IMR-90 (cell line): Measurements from ENCODE around the gene DPYD. TPM values are rescaled to one million over a fixed set of nuclear protein-coding genes. Genes with fewer than 3 reads are reported as not detected.

Source experiments
- ATAC-seq: fragments of 200-7000 bp; cut with Tn5 transposase; 2 replicates; pipeline ENCODE4 v1.9.1; 2020; ENCODE audit warnings: low read depth, mild to moderate bottlenecking, moderate library complexity
- BruUV-seq: library from RNA; stranded (reverse); fragments of 400-500 nt; replicated peaks from 2 replicates; lab custom pipeline; 2021; lab: Mats Ljungman, UMichigan
- CTCF ChIA-PET: fragments of 300-600 bp; formaldehyde crosslinking; extraction: SDS; loops from one replicate; lab custom pipeline; 2021; ENCODE audit warnings: antibody characterized with exemption; lab: Yijun Ruan, JAX
- POLR2A ChIA-PET: fragments of 300-600 bp; sonication (Branson Sonifier 250); formaldehyde crosslinking; loops from one replicate; lab custom pipeline; 2022; ENCODE audit warnings: antibody characterized with exemption; ENCODE audit not compliant: unreplicated experiment; lab: Charles Lee
- DNase-seq: peaks from one replicate; pipeline ENCODE4 v3.0.0; 2013
- H2AFZ ChIP-seq: replicated peaks from 2 replicates; pipeline ENCODE3; 2013; ENCODE audit warnings: low read length, mild to moderate bottlenecking; ENCODE audit not compliant: poor library complexity
- H2AK5ac ChIP-seq: 2 replicates; pipeline ENCODE4 v1.6.1; 2013; ENCODE audit warnings: low read depth, low read length, inconsistent platforms
- H2AK9ac ChIP-seq: replicated peaks from 2 replicates; pipeline ENCODE3; 2013; ENCODE audit warnings: mild to moderate bottlenecking, low read depth, low read length, moderate library complexity; ENCODE audit not compliant: poor library complexity
- H2BK120ac ChIP-seq: 2 replicates; pipeline ENCODE4 v1.6.1; 2013; ENCODE audit warnings: low read depth, low read length, inconsistent platforms
- H2BK15ac ChIP-seq: 3 replicates; pipeline ENCODE4 v1.6.1; 2013; ENCODE audit warnings: low read depth, low read length, inconsistent platforms
- H2BK20ac ChIP-seq: 2 replicates; pipeline ENCODE4 v1.6.1; 2013; ENCODE audit warnings: low read depth, mild to moderate bottlenecking, inconsistent platforms, low read length, moderate library complexity
- H2BK5ac ChIP-seq: 2 replicates; pipeline ENCODE4 v1.6.1; 2013; ENCODE audit warnings: mild to moderate bottlenecking, low read depth, low read length, inconsistent platforms; ENCODE audit not compliant: poor library complexity, severe bottlenecking
- H3K14ac ChIP-seq: replicated peaks from 2 replicates; pipeline ENCODE4 v1.6.1; 2013; ENCODE audit warnings: low read depth, low read length, inconsistent platforms
- H3K18ac ChIP-seq: 2 replicates; pipeline ENCODE4 v1.6.1; 2013; ENCODE audit warnings: low read depth, low read length, control low read depth
- H3K23ac ChIP-seq: 2 replicates; pipeline ENCODE4 v1.6.1; 2013; ENCODE audit warnings: low read depth, low read length, inconsistent platforms
- H3K27ac ChIP-seq: 2 replicates; pipeline ENCODE4 v1.5.1; 2013; ENCODE audit warnings: mild to moderate bottlenecking, control low read depth, low read length; ENCODE audit not compliant: insufficient read depth
- H3K27me3 ChIP-seq: 2 replicates; pipeline ENCODE4 v1.6.1; 2013; ENCODE audit warnings: low read length; ENCODE audit not compliant: control insufficient read depth, insufficient read depth
- H3K36me3 ChIP-seq: 2 replicates; pipeline ENCODE4 v1.6.1; 2013; ENCODE audit warnings: low read length, mixed read lengths; ENCODE audit not compliant: control insufficient read depth, insufficient read depth
- H3K4ac ChIP-seq: 2 replicates; pipeline ENCODE4 v1.6.1; 2013; ENCODE audit warnings: low read depth, low read length, inconsistent platforms
- H3K4me1 ChIP-seq: 2 replicates; pipeline ENCODE4 v1.6.1; 2013; ENCODE audit warnings: low read length, mixed read lengths; ENCODE audit not compliant: control insufficient read depth, insufficient read depth
- H3K4me2 ChIP-seq: 2 replicates; pipeline ENCODE4 v1.6.1; 2013; ENCODE audit warnings: low read depth, mild to moderate bottlenecking, control low read depth, low read length, moderate library complexity
- H3K4me3 ChIP-seq: 2 replicates; pipeline ENCODE4 v1.5.1; 2013; ENCODE audit warnings: low read depth, mild to moderate bottlenecking, control low read depth, low read length, moderate library complexity; ENCODE audit not compliant: insufficient read depth
- H3K56ac ChIP-seq: 2 replicates; pipeline ENCODE4 v1.6.1; 2013; ENCODE audit warnings: low read length, inconsistent platforms; ENCODE audit not compliant: insufficient read depth; ENCODE audit errors: extremely low read depth
- H3K79me1 ChIP-seq, 2 experiments: 2 replicates each; pipeline ENCODE4 v1.6.1; 2013; ENCODE audit warnings: low read length in 2 of 2, inconsistent platforms in 1 of 2, low read depth in 1 of 2
- H3K9ac ChIP-seq: 2 replicates; pipeline ENCODE4 v1.6.1; 2013; ENCODE audit warnings: low read depth, low read length, control low read depth
- H3K9me1 ChIP-seq: 2 replicates; pipeline ENCODE4 v1.6.1; 2013; ENCODE audit warnings: low read length, inconsistent platforms; ENCODE audit not compliant: insufficient read depth
- H3K9me3 ChIP-seq: 2 replicates; pipeline ENCODE4 v1.6.1; 2013; ENCODE audit warnings: low read length; ENCODE audit not compliant: control insufficient read depth, insufficient read depth
- H4K20me1 ChIP-seq: 2 replicates; pipeline ENCODE4 v1.6.1; 2013; ENCODE audit warnings: low read length, inconsistent platforms; ENCODE audit not compliant: insufficient read depth
- H4K5ac ChIP-seq: 2 replicates; pipeline ENCODE4 v1.6.1; 2013; ENCODE audit warnings: mild to moderate bottlenecking, low read depth, low read length, control low read depth
- H4K8ac ChIP-seq, 2 experiments: 2 replicates each; pipeline ENCODE4 v1.6.1; 2013; ENCODE audit warnings: low read depth in 2 of 2, low read length in 2 of 2, control low read depth in 1 of 2, inconsistent platforms in 1 of 2
- H4K91ac ChIP-seq: 2 replicates; pipeline ENCODE4 v1.6.1; 2013; ENCODE audit warnings: low read depth, low read length, inconsistent platforms; ENCODE audit not compliant: insufficient read depth
- ELK1 ChIP-seq: fragments of 150-350 bp; IDR thresholded peaks from 2 replicates; pipeline ENCODE4 v1.6.1; 2016; ENCODE audit warnings: low read depth, mild to moderate bottlenecking, low read length, moderate library complexity, borderline replicate concordance
- FOS ChIP-seq: fragments of 150-350 bp; IDR thresholded peaks from 2 replicates; pipeline ENCODE4 v1.6.1; 2016; ENCODE audit warnings: low read depth, low read length
- USF2 ChIP-seq: fragments of 150-350 bp; IDR thresholded peaks from 2 replicates; pipeline ENCODE4 v1.6.1; 2017; ENCODE audit warnings: mild to moderate bottlenecking, antibody characterized with exemption, low read length, low read depth
- WGBS, 2 experiments: methylation state at CpG; one replicate each; pipeline versions ENCODE4 v1.1.5 to v1.1.7; 2013; ENCODE audit warnings: missing lambda C conversion rate in 2 of 2; ENCODE audit not compliant: insufficient read length in 1 of 2; ENCODE audit errors: extremely low coverage in 2 of 2; 5-methylcytosine and 5-hydroxymethylcytosine counted together
- dilution Hi-C: fragments of 300-500 bp; cut with HindIII; formaldehyde crosslinking; loops from one replicate; pipeline ENCODE4 v1.14.3; 2018; ENCODE audit warnings: low sequenced_read_pairs; ENCODE audit not compliant: unreplicated experiment
- in situ Hi-C: fragments of 300-500 bp; cut with MboI; formaldehyde crosslinking; loops from 3 replicates; pipeline ENCODE4 v1.14.3; 2019; ENCODE audit warnings: low sequenced_read_pairs, inconsistent platforms, mixed read lengths
- intact Hi-C: fragments of 100-400 bp; cut with micrococcal nuclease; formaldehyde crosslinking; loops from 2 replicates; pipeline ENCODE4 v1.10.0; 2022
- polyA plus RNA-seq, 3 experiments: library from polyadenylated mRNA; depleted of rRNA; stranded (reverse); fragments of >200 nt; gene quantifications; 2 replicates each; pipeline ENCODE4 v1.2.3, GENCODE V29; 2012; ENCODE audit warnings: low replicate concordance in 1 of 3
- total RNA-seq: library from RNA; depleted of rRNA; stranded (reverse); fragments of >200 nt; gene quantifications from 2 replicates; pipeline ENCODE4 v1.2.3, GENCODE V29; 2012

Gene DPYD
- total and polyA plus RNA-seq, 2 of the 4 experiments (the other 2 are of a cell fraction): 9.3 to 47.3 TPM

- Histone ChIP-seq H3K36me3 (no peaks in the 10 kb centered on the region), H2AK5ac (no peak overlapping the region), H3K4ac (no peak overlapping the region), H3K18ac (no peak overlapping the region), H3K27me3 (no peaks in the 10 kb centered on the region), H4K8ac (no peak overlapping the region), H3K9me1 (no peaks in the 10 kb centered on the region), H3K9me3 (no peaks in the 10 kb centered on the region), H3K56ac (no peak overlapping the region), H3K79me1 (peaks cover 0 to 6% of the 10 kb centered on the region in 2 experiments; a peak in 1 of 4 replicates), H3K4me3 (no peak overlapping the region), H2BK5ac (no peak overlapping the region), H3K9ac (no peak overlapping the region), H4K91ac (no peak overlapping the region), H2BK20ac (no peak overlapping the region), H2AK9ac (no peak overlapping the region), H2AFZ (no peak overlapping the region), H3K27ac (no peak overlapping the region), H3K23ac (no peak overlapping the region), H4K20me1 (no peaks in the 10 kb centered on the region), H3K4me1 (no peaks in the 10 kb centered on the region; the same call in 1 of the 2 replicates), H4K5ac (no peak overlapping the region), H2BK120ac (no peak overlapping the region), H2BK15ac (no peak overlapping the region), H3K4me2 (no peak overlapping the region), H3K14ac (no peak overlapping the region)
- intact Hi-C loops (no loop called here), dilution Hi-C loops (no loop called here), in situ Hi-C loops (no loop called here)
- ATAC-seq (no peak), DNase-seq (no peak)
- TF ChIP-seq ELK1: no peak
- no peak for TF ChIP-seq FOS
- no peak for TF ChIP-seq USF2
- ChIA-PET CTCF (no interaction called here), POLR2A (no interaction called here)
- no CpG with 5 or more reads among the region's 4 CpGs for WGBS, 2 experiments
- BruUV-seq: no TSS peak
Measured at GRCh38 chr1:97867127-97867526, 53.7 kb downstream of the DPYD start.
